Prostate gland (tissue), 2 donors: ENCODE measurements around the gene SREBF2. TPM values are rescaled to one million over a fixed set of nuclear protein-coding genes. Genes with fewer than 3 reads are reported as not detected.

Experiments
- DNase-seq: peaks from one replicate; pipeline ENCODE4 v3.0.0-alpha.2; 2019; ENCODE audit warnings: low spot score
- H3K27ac ChIP-seq, 2 donors: fragments of 200-600 bp; sonication (generic); 2 replicates each; pipeline ENCODE4 v1.5.1; 2017 to 2019
- H3K27me3 ChIP-seq: fragments of 200-600 bp; sonication (generic); replicated peaks from 2 replicates; pipeline ENCODE4 v1.5.1; 2019; ENCODE audit not compliant: insufficient read depth
- H3K36me3 ChIP-seq, 2 donors: fragments of 200-600 bp; sonication (generic); 1 replicate in 1 of 2; 2 replicates in 1 of 2; pipeline versions ENCODE4 v1.5.1 to v1.8.1; 2017 to 2019
- H3K4me1 ChIP-seq: fragments of 200-600 bp; sonication (generic); replicated peaks from 2 replicates; pipeline ENCODE4 v1.5.1; 2019
- H3K4me3 ChIP-seq, 2 donors: fragments of 200-600 bp; sonication (generic); 2 replicates each; pipeline ENCODE4 v1.5.1; 2017 to 2019
- H3K9me3 ChIP-seq: fragments of 200-600 bp; sonication (generic); 2 replicates; pipeline ENCODE4 v1.5.1; 2017
- POLR2A ChIP-seq: fragments of 450-650 bp; IDR thresholded peaks from one replicate; pipeline ENCODE4 v1.6.1; 2016; ENCODE audit warnings: antibody characterized with exemption, mild to moderate bottlenecking
- POLR2AphosphoS5 ChIP-seq: sonication (generic); formaldehyde crosslinking; IDR thresholded peaks from one replicate; pipeline ENCODE4 v1.6.1; 2017; ENCODE audit warnings: antibody characterized with exemption
- WGBS: methylation state at CpG from one replicate; pipeline ENCODE4 v1.1.5; 2018; 5-methylcytosine and 5-hydroxymethylcytosine counted together
- intact Hi-C: fragments of 100-400 bp; cut with DNase I; formaldehyde crosslinking; loops from one replicate; pipeline ENCODE4 v1.14.2; 2022
- total RNA-seq, 2 donors: library from RNA; depleted of rRNA; stranded (reverse); fragments of >200 nt; gene quantifications; one replicate each; pipeline ENCODE4 v1.1.0, GENCODE V29; 2016
- TF ChIP-seq, protein P1 (sequence below), 4 experiments: fragments of 200-600 bp in 2 of 4; fragments of 450-650 bp in 2 of 4; sonication (generic) in 2 of 4; IDR thresholded peaks; 1 replicate in 3 of 4; 2 replicates in 1 of 4; pipeline ENCODE4 v1.5.1; 2016 to 2019; ENCODE audit warnings: antibody characterized with exemption in 4 of 4, mild to moderate bottlenecking in 2 of 4, moderate library complexity in 2 of 4

Gene SREBF2
- total RNA-seq, 2 donors from 2014 or later, result 62.7 to 128 TPM

DNA sequence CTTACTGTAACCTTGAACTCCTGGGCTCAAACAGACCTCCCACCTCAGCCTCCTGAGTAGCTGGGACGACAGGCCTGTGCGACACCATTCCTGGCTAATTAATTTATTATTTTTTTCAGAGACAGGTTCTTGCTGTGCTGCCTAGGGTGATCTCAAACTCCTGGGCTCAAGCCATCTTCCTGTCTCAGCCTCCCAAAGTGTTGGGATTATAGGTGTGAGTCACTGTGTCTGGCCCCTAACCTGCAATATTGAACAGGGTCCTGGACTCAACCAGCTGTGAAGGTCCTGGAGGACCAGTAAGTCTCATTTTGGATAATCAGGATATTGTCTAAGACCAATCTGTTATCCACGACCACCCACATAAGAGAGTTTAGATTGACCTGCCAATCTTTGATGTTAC lies 17.2 kb upstream of the SREBF2 start:
- intact Hi-C loops, result no loop called here
- no peaks in the 10 kb centered on the region for H3K27me3 ChIP-seq
- no peak overlapping the region for H3K27ac ChIP-seq
- no peak for DNase-seq
- H3K9me3 ChIP-seq, result no peaks in the 10 kb centered on the region
- 81% methylated on average over 3 of the region's 3 CpGs for WGBS
- no peak overlapping the region for H3K4me3 ChIP-seq
- TF ChIP-seq POLR2AphosphoS5 (no peak), POLR2A (no peak)
- TF ChIP-seq, protein P1, sequence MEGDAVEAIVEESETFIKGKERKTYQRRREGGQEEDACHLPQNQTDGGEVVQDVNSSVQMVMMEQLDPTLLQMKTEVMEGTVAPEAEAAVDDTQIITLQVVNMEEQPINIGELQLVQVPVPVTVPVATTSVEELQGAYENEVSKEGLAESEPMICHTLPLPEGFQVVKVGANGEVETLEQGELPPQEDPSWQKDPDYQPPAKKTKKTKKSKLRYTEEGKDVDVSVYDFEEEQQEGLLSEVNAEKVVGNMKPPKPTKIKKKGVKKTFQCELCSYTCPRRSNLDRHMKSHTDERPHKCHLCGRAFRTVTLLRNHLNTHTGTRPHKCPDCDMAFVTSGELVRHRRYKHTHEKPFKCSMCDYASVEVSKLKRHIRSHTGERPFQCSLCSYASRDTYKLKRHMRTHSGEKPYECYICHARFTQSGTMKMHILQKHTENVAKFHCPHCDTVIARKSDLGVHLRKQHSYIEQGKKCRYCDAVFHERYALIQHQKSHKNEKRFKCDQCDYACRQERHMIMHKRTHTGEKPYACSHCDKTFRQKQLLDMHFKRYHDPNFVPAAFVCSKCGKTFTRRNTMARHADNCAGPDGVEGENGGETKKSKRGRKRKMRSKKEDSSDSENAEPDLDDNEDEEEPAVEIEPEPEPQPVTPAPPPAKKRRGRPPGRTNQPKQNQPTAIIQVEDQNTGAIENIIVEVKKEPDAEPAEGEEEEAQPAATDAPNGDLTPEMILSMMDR (IDR thresholded peaks at IDR 0.05), result no peak
- no peaks in the 10 kb centered on the region for H3K36me3 ChIP-seq
- no peaks in the 10 kb centered on the region for H3K4me1 ChIP-seq

DNA sequence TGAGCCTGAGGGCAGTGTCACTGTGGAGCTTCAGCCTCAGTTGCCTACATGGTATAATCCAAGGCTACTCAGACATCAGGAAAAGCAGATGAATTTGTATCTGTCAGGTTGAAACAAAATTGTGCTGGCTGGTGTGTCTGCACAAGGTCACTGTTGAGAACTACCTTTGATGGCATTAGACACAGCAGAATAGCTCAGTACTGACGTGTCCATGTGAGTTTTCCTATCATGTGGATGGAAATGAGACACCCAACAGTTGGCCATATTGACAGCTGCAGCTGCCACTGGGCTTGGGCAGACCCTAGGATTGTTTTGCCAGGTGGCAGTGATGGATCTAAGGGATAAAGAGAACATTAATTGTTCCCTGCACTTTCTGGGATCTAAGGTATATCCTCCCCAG lies 16.7 kb upstream of the SREBF2 start:
- DNase-seq, result no peak
- Histone ChIP-seq H3K9me3 (no peaks in the 10 kb centered on the region), H3K4me3 (no peak overlapping the region), H3K27me3 (no peaks in the 10 kb centered on the region), H3K4me1 (no peaks in the 10 kb centered on the region), H3K27ac (no peak overlapping the region), H3K36me3 (no peaks in the 10 kb centered on the region)
- 93% methylated on average over 1 of the region's 1 CpG for WGBS
- TF ChIP-seq, protein P1 (IDR thresholded peaks at IDR 0.05), result no peak
- no peak for TF ChIP-seq POLR2AphosphoS5
- TF ChIP-seq POLR2A, result no peak
- intact Hi-C loops, result no loop called here

DNA sequence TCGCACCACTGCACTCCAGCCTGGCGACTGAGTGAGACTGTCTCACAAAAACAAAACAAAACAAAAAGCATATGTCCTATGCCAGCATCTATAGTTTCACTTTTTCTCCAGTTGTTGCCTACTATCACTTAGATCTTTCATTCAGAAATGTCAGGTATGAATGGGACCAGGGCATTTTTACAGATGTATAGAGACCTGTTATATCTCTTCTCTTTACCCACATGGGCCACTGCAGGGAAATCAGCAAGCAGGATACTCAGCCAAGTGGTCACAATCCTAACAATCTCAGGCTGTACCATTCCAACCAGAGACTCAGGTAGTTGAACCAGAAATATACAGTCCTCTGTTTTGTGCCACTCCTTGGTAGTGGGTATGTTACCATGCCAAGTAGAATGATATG lies 16.0 kb upstream of the SREBF2 start:
- DNase-seq, result no peak
- Histone ChIP-seq H3K9me3 (no peaks in the 10 kb centered on the region), H3K4me3 (no peak overlapping the region), H3K27ac (no peak overlapping the region), H3K27me3 (no peaks in the 10 kb centered on the region), H3K36me3 (no peaks in the 10 kb centered on the region), H3K4me1 (no peaks in the 10 kb centered on the region)
- 88% methylated on average over 2 of the region's 2 CpGs for WGBS
- intact Hi-C loops, result no loop called here
- TF ChIP-seq, protein P1 (IDR thresholded peaks at IDR 0.05), result no peak

DNA sequence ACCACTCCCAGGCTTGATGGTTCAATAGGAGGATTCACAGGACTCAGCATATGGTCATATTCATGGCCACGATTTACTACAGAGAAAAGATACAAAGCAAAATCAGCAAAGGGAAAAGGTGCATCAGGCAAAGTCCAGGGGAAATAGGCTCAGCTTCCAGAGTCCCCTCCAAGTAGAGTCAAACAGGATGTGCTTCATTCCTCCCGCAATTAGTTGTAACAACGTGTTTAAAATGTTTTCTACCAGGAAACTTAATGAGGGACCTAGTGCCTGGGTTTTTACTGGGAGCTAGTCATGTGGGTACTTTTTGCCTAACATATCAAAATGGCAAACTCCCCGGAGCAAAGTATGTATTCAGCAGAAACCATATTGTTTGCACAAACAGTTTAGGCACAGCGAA lies 14.9 kb upstream of the SREBF2 start:
- Histone ChIP-seq H3K4me1 (no peaks in the 10 kb centered on the region), H3K36me3 (no peaks in the 10 kb centered on the region), H3K4me3 (no peak overlapping the region), H3K27ac (no peak overlapping the region), H3K27me3 (no peaks in the 10 kb centered on the region), H3K9me3 (no peaks in the 10 kb centered on the region)
- TF ChIP-seq POLR2A (no peak), POLR2AphosphoS5 (no peak)
- TF ChIP-seq, protein P1 (IDR thresholded peaks at IDR 0.05), result no peak
- 71% methylated on average over 5 of the region's 5 CpGs for WGBS
- intact Hi-C loops, result no loop called here
- no peak for DNase-seq

DNA sequence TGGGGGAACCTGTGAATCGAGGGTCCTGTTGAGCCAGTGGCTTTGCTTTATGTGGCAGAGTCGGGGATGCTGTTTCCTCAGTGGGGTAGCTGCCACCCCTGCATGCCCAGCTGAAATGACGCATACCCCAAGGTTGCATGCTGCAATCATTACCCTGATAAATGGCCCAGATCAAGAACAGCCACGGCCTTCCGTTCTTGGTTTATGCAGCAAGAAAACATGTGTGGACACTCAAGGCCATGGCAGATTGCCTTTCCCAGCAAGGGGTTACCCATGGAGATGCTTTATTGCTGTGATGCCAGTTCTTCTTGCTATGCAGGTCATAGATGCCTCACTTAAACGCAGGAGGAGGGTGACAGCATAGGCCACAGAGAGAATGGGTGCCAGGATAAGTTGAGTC lies 14.3 kb upstream of the SREBF2 start:
- Histone ChIP-seq H3K9me3 (no peaks in the 10 kb centered on the region), H3K27me3 (no peaks in the 10 kb centered on the region), H3K27ac (no peak overlapping the region), H3K36me3 (no peaks in the 10 kb centered on the region), H3K4me3 (no peak overlapping the region), H3K4me1 (no peaks in the 10 kb centered on the region)
- intact Hi-C loops, result no loop called here
- TF ChIP-seq POLR2A, result no peak
- DNase-seq, result no peak
- 93% methylated on average over 6 of the region's 6 CpGs for WGBS
